Measurements from ENCODE around the gene CEACAM1.
"Not testable (repeated sequence)": the region's sequence is repeated elsewhere in the genome, so short reads cannot be mapped to it uniquely, and the experiment has no call there.

The CEACAM1 gene

DNA sequence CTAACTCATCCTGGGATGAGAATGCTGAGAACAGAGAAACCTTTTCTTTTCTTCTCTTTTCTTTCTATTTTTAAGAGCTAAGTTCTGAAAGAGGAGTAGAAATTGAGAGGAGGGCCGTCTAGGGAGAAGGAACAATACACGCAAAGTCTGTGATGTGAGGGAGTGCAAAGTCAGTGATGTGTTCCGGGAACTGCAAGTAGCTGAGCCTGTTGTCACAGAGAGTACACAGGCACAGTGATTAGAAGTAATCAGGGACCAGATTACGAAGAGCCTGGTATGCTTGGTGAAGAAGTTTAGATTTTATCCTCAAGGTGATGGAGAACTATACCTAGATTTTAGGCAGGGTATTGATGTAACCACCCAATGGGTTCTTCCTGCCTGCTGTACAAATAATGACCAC, 53.5 kb downstream of the CEACAM1 start:
- DNase-seq (ENCODE audit: low read depth in 2 of 2): no peak

DNA sequence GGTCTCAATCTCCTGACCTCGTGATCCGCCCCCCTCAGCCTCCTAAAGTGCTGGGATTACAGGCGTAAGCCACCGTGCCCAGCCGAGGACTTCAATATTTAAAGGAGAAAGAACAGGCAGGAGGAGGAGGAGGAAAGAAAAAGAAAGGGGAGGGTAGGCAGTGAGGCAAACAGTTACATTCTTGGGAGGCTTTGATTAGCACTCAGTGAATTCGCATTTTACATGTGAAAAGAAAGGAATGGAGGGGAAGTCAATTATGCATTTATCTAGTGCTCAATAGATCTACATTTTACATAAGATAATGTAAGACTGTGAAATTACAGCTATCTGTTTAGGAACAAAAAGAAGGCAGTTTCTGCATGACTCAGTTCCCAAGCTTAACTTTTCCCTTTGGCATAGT, 54.6 kb downstream of the CEACAM1 start:
- no peak for DNase-seq (ENCODE audit: low read depth in 2 of 2)

DNA sequence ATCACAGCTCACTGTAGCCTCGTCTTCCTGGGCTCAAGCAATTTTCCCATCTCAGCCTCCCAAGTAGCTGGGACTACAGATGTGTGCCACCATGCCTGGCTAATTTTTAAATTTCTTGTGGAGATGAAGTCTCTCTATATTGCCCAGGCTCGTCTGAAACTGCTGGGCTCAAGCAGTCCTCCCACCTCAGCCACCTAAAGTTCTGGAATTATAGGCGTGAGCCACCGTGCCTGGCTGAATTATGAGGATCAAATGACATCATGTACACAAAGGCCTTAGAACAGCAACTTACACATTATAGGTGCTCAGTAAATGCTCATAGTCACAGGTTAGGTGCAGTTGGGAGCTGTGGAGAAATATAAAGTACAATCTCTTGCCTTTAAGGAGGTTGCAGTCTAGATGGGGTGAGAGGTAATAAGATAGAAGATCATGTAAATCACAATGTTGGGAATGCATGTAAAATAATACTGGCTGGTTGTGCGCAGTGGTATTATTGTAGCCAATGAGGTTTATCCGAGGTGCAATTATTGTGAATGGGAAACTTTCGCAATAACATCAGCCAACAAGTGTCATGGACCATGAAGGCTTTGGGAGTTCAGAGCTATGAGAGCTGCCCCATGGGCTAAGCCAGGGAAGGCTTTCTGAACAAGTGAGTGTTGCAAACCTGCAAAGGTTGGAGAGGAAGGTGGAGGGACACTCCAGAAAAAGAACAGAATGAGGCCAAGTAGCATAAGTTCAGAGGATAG, 55.7 kb downstream of the CEACAM1 start:
- DNase-seq (ENCODE audit: low read depth in 2 of 2): no peak

DNA sequence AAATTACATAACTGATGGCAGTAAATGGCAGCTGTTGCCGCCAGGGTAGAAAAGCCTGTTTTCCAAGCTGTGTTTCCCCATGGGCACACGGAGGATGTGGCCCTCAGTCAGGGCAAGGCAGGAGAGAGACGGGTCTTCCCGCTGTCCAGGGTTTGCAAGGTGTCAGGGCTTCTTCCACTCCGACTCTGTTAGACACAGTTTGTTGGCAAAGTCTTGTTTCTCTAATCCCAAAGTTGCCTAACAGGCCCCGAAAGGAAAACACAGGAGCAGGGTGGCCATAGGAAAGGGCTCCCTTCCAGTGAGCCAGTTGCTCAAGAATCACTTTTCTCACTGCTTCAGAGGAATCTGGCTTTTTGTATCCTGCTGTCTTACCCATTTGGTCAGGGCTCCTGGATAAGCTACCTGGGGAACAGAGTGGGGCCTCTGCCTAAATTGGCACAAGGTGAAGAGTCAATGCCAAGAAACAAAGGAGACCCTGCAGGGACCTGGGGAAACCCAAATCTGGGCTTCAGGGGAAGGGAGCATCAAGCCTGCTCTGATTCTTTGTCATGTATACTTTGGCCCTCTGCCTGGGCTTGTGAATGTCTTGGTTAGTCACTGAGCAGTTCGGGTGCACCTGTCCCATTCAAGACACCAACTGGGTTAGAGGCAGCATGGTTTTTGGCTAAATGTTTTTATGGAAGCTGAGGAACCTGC, 56.6 kb downstream of the CEACAM1 start:
- no peak for DNase-seq (ENCODE audit: low read depth in 2 of 2)

DNA sequence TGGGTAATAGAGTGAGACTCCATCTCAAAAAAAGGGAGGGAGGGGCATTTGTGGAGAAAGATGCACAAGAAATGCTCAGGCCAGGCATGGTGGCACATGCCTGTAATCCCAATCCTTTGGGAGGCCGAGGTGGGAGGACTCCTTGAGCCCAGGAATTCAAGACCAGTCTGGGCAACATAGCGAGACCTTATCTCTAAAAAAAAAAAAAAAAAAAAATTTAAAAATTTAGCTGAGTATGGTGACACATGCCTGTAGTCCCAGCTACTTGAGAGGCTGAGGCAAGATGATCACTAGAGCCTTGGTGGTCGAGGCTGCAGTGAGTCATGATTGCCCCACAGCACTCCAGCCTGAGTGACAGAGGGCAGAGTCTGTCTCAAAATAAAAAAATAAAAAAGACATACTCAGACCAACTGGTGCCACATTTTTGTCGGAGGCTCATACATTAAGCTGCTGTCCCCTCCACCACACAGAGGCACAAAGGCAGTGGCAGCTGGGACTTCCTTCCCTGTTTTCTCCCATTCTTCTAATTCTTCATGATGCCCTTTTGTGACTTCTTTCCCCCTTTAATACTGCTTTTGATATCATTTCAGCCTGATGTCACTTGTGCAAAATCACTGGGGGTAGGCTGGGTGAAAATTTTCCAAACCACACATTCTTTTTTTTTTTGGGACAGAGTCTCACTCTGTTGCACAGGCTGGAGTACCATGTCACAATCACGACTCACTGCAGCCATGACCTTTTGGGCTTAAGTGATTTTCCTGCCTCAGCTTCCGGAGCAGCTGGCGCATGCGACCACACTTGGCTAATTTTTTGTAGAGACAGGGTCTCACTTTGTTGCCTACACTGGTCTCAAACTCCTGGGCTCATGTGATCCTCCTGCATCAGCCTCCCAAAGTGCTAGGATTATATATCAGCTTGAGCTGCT, 58.7 kb downstream of the CEACAM1 start:
- no peak for DNase-seq (ENCODE audit: low read depth in 2 of 2)

DNA sequence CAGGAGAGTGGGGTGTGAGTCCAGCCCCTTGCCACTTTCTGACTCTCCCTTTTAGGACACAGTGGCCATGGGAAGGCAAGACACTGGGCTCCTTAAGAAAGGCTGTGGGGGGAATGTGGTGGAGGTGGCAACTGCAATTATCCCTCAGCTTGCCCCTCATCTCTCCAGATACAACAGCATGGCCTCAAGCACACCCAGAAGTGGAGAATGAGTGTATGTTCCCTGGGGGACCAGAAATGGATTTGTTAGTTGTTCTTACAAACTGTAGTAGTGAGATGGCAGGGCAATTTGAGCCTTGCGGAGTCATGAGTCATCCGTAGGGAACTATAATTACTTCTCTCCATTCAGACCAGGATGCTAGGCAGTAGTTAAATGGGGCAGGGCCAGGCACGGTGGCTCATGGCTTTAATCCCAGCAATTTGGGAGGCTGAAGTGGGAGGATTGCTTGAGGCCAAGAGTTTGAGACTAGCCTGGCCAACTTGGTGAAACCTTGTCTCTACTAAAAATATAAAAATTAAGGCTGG, 59.9 kb downstream of the CEACAM1 start:
- DNase-seq (ENCODE audit: low read depth in 2 of 2): peak; percentile 71

DNA sequence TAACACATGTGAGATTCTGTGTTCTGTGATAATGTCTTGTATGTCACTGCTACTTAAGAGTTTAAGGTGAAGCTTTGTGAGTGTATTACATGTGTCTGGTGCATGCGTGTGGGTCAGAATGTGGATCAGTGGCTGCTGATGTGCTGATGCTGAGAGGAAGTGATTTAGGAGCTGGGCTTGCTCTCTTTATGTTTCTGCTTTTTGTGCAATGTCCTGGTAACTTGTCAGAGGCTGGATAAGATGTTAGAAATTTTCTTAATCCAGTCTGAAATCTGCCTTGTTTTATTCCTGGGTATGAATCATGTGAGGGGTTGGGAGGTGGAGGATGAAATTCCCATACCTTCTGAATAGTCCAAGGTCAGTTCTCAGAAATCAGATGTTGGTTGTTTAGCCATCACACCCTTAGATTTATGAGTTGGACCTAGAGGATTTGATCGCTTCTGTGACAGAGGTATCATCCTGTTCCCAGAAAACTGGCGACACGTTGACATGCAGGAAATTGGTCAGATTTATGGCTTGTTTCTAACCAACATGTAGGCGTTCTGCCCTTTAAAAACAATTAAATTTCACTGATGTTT, 61.0 kb downstream of the CEACAM1 start:
- DNase-seq (ENCODE audit: low read depth in 2 of 2): no peak

DNA sequence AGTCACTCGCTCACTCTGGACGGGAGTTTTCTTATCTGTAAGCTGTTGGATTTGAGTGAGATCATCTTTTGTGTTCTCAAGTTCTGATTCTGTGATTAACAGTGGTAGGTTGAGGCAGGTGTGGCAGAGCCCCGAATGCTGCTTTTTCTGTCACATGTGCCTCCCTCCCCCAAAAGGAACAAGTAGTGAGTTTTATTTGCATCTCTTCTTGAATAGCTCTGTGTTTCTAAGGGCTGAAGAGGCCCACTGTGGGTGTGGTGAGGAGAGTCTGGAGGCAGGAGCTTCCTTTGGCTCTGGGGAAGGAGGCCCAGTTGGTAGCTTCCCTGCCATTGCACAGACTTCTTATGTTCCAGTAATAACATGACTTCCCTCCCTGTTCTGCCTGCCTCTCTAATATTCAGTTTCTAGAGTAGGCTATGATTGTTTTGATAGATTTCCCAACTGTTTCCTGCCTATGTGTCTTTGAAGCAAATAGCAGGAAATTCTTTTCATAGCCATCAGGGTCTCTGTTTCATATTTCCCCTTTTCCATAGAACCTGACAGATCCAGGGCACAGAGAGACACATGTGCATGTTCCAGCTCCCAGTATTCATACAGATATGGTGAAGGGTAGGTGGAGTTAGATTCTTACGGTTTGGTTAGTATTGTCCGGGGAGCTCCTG, 61.6 kb downstream of the CEACAM1 start:
- DNase-seq (ENCODE audit: low read depth in 2 of 2): no peak

DNA sequence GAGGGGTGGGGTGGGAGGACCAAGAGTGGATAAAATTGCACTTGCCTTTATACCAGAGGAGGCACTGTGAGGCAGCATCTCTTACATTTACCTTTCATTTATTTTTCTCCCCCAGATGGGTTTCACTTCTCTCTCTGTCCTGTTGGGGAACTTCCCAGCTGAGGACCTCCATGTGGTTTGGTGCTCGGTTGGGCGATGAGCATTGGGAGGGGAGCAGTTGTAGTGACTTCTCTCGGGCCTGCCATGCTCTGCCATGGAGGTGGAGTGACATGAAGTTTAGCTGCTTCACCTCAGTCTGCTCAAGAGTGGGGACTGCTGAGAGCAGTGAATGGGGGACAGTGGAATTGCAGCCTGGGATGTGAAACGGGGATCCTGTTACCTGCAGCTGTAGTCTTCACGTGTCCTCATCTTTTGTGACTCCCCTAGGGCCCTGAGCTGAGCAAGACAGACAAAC, 62.4 kb downstream of the CEACAM1 start:
- no peak for DNase-seq (ENCODE audit: low read depth in 2 of 2)

DNA sequence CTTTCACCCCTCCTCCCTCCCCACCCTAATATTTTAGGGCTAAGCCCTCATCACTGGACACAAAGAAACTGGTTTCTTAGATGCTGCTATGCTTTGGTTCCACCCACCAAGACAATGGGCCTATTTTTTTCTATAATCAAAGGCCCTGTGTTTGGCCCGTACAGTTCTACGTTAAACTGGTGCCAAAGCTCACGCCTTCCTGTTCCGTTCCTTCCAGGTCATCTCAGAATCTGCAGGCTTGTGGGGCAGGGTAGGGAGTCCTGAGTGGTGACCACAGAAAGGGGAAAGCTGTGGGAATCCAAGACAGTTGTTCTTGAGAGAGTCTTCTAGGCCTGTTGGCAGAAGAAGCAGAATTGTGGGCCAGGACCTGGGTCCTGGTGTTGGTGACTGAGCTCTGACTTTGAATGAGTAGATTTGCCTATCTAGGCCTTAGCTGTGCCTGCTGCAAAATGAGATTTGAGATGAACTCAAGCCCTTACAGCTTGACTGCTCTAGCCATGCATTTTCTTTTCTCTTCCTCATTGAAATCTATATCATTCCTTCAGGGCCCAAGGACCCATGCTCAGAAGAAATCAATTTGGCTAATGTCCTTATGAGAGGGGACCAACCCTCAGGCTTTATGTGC, 66.5 kb downstream of the CEACAM1 start:
- no peak for DNase-seq (ENCODE audit: low read depth in 2 of 2)

DNA sequence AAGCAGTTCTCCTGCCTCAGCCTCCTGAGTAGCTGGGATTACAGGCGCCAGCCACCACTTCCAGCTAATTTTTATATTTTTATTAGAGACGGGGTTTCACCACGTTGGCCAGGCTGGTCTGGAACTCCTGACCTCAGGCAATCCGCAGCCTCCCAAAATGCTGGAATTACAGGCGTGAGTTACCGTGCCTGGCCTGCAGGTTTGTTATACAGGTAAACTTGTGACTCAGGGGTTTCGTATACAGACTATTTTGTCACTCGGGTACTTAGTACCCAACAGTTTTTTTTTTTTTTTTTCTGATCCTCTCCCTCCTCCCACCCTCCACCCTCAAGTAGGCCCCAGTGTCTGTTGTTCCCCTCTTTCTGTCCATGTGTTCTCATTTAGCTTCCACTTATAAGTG, 67.0 kb downstream of the CEACAM1 start:
- DNase-seq (ENCODE audit: low read depth in 2 of 2): not testable (repeated sequence)

DNA sequence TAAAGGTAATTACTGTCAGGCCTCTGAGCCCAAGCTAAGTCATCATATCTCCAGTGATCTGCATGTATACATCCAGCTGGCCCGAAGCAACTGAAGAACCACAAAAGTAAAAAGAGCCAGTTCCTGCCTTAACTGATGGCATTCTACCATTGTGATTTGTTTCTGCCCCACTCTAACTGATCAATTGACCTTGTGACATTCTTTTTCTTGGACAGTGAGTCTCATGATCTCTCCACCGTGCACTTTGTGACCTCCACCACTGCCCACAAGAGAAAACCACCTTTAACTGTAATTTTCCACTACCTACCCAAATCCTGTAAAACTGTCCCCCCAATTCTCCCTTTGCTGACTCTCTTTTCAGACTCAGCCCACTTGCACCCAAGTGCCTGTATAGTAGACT, 68.4 kb downstream of the CEACAM1 start:
- DNase-seq (ENCODE audit: low read depth in 2 of 2): no peak

Measured in fibroblast of skin of left biceps (primary cell).